PC-9 (cell line): ENCODE measurements around the gene OR51I1. TPM values are rescaled to one million over a fixed set of nuclear protein-coding genes. Genes with fewer than 3 reads are reported as not detected.

Source experiments
- BruUV-seq: library from RNA; stranded (reverse); fragments of 400-500 nt; replicated peaks from 2 replicates; lab custom pipeline; 2021; lab: Mats Ljungman, UMichigan
- CTCF ChIA-PET: fragments of 300-600 bp; sonication (Branson Sonifier 250); formaldehyde crosslinking; loops from one replicate; lab custom pipeline; 2022; ENCODE audit warnings: antibody characterized with exemption; lab: Charles Lee
- POLR2A ChIA-PET: fragments of 300-600 bp; sonication (Branson Sonifier 250); formaldehyde crosslinking; loops from one replicate; lab custom pipeline; 2022; ENCODE audit warnings: antibody characterized with exemption; ENCODE audit not compliant: unreplicated experiment; lab: Charles Lee
- DNase-seq, 2 experiments: peaks; one replicate each; pipeline versions ENCODE4 v3.0.0 to v3.0.0-alpha.2; 2015 to 2022; ENCODE audit warnings: mixed read lengths in 1 of 2
- H2AFZ ChIP-seq: fragments of 200-600 bp; sonication (generic); 2 replicates; pipeline ENCODE4 v1.8.1; 2017; ENCODE audit warnings: antibody characterized with exemption
- H3F3A ChIP-seq: fragments of 200-600 bp; sonication (generic); 2 replicates; pipeline ENCODE4 v1.8.1; 2017; ENCODE audit warnings: antibody characterized with exemption, mild to moderate bottlenecking, low read depth; ENCODE audit not compliant: insufficient read depth
- H3K27ac ChIP-seq: fragments of 200-600 bp; sonication (generic); 2 replicates; pipeline ENCODE4 v1.6.1; 2016; ENCODE audit warnings: mixed run types
- H3K27me3 ChIP-seq: fragments of 200-600 bp; sonication (generic); 2 replicates; pipeline ENCODE4 v1.6.1; 2016; ENCODE audit warnings: low read depth, mixed run types; ENCODE audit not compliant: insufficient read depth
- H3K36me3 ChIP-seq: fragments of 200-600 bp; sonication (generic); 2 replicates; pipeline ENCODE4 v1.6.1; 2016; ENCODE audit warnings: low read depth, mixed run types
- H3K4me1 ChIP-seq: fragments of 200-600 bp; sonication (generic); replicated peaks from 2 replicates; pipeline ENCODE4 v1.6.1; 2016; ENCODE audit warnings: mixed run types; ENCODE audit not compliant: insufficient read depth
- H3K4me2 ChIP-seq: fragments of 200-600 bp; sonication (generic); 2 replicates; pipeline ENCODE4 v1.6.1; 2017; ENCODE audit warnings: mixed run types
- H3K4me3 ChIP-seq: fragments of 200-600 bp; sonication (generic); 2 replicates; pipeline ENCODE4 v1.6.1; 2016; ENCODE audit warnings: mixed run types
- H3K79me2 ChIP-seq: fragments of 200-600 bp; sonication (generic); 2 replicates; pipeline ENCODE4 v1.6.1; 2017; ENCODE audit warnings: low read depth, mixed run types
- H3K9me2 ChIP-seq: fragments of 200-600 bp; sonication (generic); 2 replicates; pipeline ENCODE4 v1.8.1; 2017; ENCODE audit warnings: mild to moderate bottlenecking; ENCODE audit not compliant: insufficient read depth
- H3K9me3 ChIP-seq: fragments of 200-600 bp; sonication (generic); 2 replicates; pipeline ENCODE4 v1.8.1; 2016; ENCODE audit warnings: low read depth; ENCODE audit not compliant: insufficient read depth
- H4K20me1 ChIP-seq: fragments of 200-600 bp; sonication (generic); 2 replicates; pipeline ENCODE4 v1.8.1; 2017; ENCODE audit not compliant: insufficient read depth
- EZH2 ChIP-seq: fragments of 200-600 bp; sonication (generic); IDR thresholded peaks from 2 replicates; pipeline ENCODE4 v1.8.0; 2017; ENCODE audit warnings: antibody characterized with exemption, low read depth
- intact Hi-C: fragments of 100-400 bp; cut with micrococcal nuclease; formaldehyde crosslinking; loops from one replicate; pipeline ENCODE4 v1.10.0; 2022; ENCODE audit not compliant: unreplicated experiment
- total RNA-seq: library from RNA; stranded (reverse); gene quantifications from 2 replicates; pipeline ENCODE4 v1.2.3, GENCODE V29; 2021
- TF ChIP-seq, protein P1 (sequence below): fragments of 200-600 bp; sonication (generic); conservative IDR thresholded peaks from 2 replicates; pipeline ENCODE4 v1.6.1; 2017; ENCODE audit warnings: mixed run types, antibody characterized with exemption, mild to moderate bottlenecking, moderate library complexity

The OR51I1 gene
- total RNA-seq, 1 experiment from 2014 or later: not detected

DNA sequence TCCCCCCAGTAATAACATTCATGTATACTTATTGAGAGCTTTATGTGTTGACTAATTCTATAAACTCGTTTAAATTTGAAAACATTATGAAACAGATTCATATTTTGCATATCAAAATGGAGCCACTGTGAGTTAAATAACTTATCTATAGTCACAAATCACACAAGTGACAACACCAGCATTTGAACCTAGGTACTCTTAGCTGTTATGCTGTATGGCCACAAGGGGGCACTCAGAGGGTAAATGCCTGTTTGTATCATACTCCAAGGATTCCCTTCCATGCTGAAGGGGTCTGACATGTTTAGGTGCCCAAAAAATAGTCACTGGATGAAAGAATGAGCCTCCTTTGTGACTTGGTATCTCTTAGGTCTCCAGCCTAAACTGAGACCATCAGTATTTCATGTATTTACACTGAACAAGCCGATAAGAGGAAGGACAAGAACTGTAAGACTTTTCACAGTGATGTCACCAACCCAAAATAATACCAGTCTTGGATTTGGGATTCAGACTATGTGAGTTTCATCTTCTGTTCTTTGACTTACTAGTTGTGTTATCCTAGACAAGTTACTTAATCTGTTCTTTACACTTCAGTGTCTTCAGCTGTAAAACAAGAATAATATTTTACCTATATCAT lies 35.0 kb upstream of the OR51I1 start:
- Histone ChIP-seq H3K9me2 (no peaks in the 10 kb centered on the region), H3K9me3 (no peaks in the 10 kb centered on the region), H3K27ac (no peak overlapping the region), H3K4me2 (no peak overlapping the region), H3K4me1 (no peaks in the 10 kb centered on the region), H2AFZ (no peak overlapping the region), H3K79me2 (no peaks in the 10 kb centered on the region), H4K20me1 (no peaks in the 10 kb centered on the region), H3K36me3 (no peaks in the 10 kb centered on the region), H3F3A (no peaks in the 10 kb centered on the region), H3K4me3 (no peak overlapping the region), H3K27me3 (no peaks in the 10 kb centered on the region)
- no TSS peak for BruUV-seq
- POLR2A ChIA-PET: no interaction called here
- peak in 1 of 2 experiments; percentile 4 for DNase-seq
- no peak for TF ChIP-seq EZH2
- TF ChIP-seq, protein P1, sequence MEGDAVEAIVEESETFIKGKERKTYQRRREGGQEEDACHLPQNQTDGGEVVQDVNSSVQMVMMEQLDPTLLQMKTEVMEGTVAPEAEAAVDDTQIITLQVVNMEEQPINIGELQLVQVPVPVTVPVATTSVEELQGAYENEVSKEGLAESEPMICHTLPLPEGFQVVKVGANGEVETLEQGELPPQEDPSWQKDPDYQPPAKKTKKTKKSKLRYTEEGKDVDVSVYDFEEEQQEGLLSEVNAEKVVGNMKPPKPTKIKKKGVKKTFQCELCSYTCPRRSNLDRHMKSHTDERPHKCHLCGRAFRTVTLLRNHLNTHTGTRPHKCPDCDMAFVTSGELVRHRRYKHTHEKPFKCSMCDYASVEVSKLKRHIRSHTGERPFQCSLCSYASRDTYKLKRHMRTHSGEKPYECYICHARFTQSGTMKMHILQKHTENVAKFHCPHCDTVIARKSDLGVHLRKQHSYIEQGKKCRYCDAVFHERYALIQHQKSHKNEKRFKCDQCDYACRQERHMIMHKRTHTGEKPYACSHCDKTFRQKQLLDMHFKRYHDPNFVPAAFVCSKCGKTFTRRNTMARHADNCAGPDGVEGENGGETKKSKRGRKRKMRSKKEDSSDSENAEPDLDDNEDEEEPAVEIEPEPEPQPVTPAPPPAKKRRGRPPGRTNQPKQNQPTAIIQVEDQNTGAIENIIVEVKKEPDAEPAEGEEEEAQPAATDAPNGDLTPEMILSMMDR: peak; percentile 77
- CTCF ChIA-PET: no interaction called here
- intact Hi-C loops: loop anchor here (2.0 kb wide), 1 partner anchor 236 kb away; no protein-coding TSS in a partner anchor

GRCh38 chr11:5473921-5474320 lies 32.6 kb upstream of the OR51I1 start:
- Histone ChIP-seq H3K36me3 (no peaks in the 10 kb centered on the region), H3K27ac (no peak overlapping the region), H3F3A (no peaks in the 10 kb centered on the region), H4K20me1 (no peaks in the 10 kb centered on the region), H3K9me2 (no peaks in the 10 kb centered on the region), H3K27me3 (no peaks in the 10 kb centered on the region), H3K4me1 (no peaks in the 10 kb centered on the region), H3K9me3 (no peaks in the 10 kb centered on the region), H2AFZ (no peak overlapping the region), H3K4me3 (no peak overlapping the region), H3K4me2 (no peak overlapping the region), H3K79me2 (no peaks in the 10 kb centered on the region)
- ChIA-PET POLR2A (no interaction called here), CTCF (no interaction called here)
- TF ChIP-seq, protein P1: no peak
- no peak for TF ChIP-seq EZH2
- no peak for DNase-seq
- intact Hi-C loops: no loop called here
- no TSS peak for BruUV-seq

- BruUV-seq: no TSS peak
- ChIA-PET POLR2A (no interaction called here), CTCF (no interaction called here)
- Histone ChIP-seq H3K9me3 (no peaks in the 10 kb centered on the region), H3F3A (no peaks in the 10 kb centered on the region), H4K20me1 (no peaks in the 10 kb centered on the region), H3K27ac (no peak overlapping the region), H3K9me2 (no peaks in the 10 kb centered on the region), H3K4me1 (no peaks in the 10 kb centered on the region), H2AFZ (no peak overlapping the region), H3K27me3 (no peaks in the 10 kb centered on the region), H3K4me3 (no peak overlapping the region), H3K4me2 (no peak overlapping the region), H3K36me3 (no peaks in the 10 kb centered on the region), H3K79me2 (no peaks in the 10 kb centered on the region)
- intact Hi-C loops: no loop called here
- no peak for TF ChIP-seq EZH2
- TF ChIP-seq, protein P1: no peak
- DNase-seq: no peak
Measured at GRCh38 chr11:5467527-5467926, 26.2 kb upstream of the OR51I1 start.
